GM18520 (cell line): ENCODE measurements around the gene MICB.
"Not testable (repeated sequence)": the region's sequence is repeated elsewhere in the genome, so short reads cannot be mapped to it uniquely, and the experiment has no call there.

Experiments used
- ATAC-seq: cut with Tn5 transposase; IDR thresholded peaks from one replicate; pipeline ENCODE4 v1.9.1; 2021; ENCODE audit not compliant: unreplicated experiment

The MICB gene

GRCh38 chr6:31473780-31474761 is 23.9 kb upstream of the MICB start:
- no peak for ATAC-seq

GRCh38 chr6:31474871-31475286 is 23.1 kb upstream of the MICB start:
- ATAC-seq, result no peak

GRCh38 chr6:31476515-31477139 is 21.3 kb upstream of the MICB start:
- ATAC-seq, result no peak

GRCh38 chr6:31477521-31477920 is 20.4 kb upstream of the MICB start:
- no peak for ATAC-seq

DNA sequence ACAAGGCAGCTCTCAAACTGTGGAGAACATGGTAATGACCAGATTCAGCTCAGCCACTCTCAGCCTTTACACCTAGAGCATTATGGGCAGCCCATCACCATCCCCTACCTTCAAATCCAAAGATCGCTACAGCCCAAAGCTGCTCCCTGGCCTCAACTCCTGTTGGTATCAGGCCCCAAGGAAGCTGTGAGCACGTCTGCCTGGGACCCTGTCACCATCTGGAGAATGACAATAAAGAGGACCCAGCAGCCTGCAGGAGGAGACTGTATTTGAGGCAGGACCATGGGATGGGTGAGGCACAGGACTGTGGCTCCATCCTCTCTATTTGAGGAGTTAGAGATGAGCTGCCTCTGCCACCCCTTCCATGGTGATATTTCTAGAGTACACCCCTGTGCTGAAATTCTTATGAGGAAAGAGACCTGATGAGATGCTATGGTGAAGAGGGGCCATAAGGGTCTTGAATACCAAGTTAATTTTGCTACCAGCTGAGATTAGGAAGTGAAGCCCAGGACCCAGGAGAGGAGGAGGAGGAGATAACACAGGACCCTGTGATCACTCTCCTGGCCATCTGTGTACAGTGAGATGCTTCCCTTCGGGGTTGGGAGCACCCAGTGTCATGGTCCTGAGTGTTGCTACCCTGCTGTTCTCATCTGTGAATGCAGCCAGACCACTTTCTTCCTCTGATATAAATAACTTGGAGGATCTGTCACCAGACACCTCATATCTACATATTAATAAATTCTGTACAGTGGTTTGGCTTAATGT is 19.6 kb upstream of the MICB start:
- ATAC-seq, result no peak

- no peak for ATAC-seq
Measured at GRCh38 chr6:31479151-31479932, 18.6 kb upstream of the MICB start.

DNA sequence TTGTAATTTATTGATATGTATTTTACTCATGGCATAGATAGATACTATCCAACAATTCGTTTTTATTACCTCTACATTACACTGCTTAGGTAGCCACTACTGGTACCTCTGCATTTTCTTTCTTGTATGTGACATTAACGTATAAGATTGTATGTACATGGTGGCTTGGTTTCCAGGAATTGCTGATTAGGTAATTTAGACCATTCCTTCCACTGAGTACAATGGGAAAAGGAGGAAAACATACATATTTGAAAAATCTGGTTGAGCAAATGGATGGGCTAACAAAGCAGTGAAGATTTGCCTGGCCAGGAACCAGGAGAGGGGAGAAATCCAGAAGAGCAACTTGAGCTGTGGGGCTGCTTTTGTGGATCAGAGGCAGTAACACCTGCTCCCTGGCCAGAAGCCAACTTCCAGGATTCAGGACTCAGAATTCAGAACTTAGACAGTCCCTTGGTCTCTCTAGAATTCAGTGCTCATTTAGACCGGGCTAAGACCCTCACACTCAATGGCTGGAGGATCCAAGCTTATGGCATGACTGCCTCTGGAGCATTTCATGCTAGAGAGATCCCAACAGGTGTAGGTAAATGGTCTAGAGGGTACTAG is 17.9 kb upstream of the MICB start:
- no peak for ATAC-seq

- ATAC-seq, result no peak
Measured at GRCh38 chr6:31480574-31480973, 17.4 kb upstream of the MICB start.

DNA sequence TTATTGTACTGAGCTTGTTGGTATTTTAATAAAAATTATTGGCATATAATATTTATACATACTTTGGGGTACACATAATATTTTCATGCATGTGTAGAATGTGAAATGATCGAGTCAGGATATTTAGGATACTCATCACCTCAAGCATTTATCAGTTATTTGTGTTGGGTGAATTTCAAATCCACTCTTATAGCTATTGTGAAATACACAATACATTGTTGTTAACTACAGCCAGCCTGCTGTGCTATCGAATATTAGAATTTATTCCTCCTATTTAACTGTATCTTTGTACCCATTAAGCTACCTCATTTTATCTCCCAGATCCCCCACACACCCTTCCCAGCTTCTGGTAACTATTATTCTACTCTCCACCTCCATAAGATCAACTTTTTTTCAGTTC is 14.6 kb upstream of the MICB start:
- ATAC-seq, result no peak

GRCh38 chr6:31485055-31485454 is 12.9 kb upstream of the MICB start:
- no peak for ATAC-seq

GRCh38 chr6:31486065-31486837 is 11.7 kb upstream of the MICB start:
- not testable (repeated sequence) for ATAC-seq

GRCh38 chr6:31487674-31488073 is 10.3 kb upstream of the MICB start:
- not testable (repeated sequence) for ATAC-seq

- ATAC-seq, result no peak
Measured at GRCh38 chr6:31489086-31489485, 8.9 kb upstream of the MICB start.

DNA sequence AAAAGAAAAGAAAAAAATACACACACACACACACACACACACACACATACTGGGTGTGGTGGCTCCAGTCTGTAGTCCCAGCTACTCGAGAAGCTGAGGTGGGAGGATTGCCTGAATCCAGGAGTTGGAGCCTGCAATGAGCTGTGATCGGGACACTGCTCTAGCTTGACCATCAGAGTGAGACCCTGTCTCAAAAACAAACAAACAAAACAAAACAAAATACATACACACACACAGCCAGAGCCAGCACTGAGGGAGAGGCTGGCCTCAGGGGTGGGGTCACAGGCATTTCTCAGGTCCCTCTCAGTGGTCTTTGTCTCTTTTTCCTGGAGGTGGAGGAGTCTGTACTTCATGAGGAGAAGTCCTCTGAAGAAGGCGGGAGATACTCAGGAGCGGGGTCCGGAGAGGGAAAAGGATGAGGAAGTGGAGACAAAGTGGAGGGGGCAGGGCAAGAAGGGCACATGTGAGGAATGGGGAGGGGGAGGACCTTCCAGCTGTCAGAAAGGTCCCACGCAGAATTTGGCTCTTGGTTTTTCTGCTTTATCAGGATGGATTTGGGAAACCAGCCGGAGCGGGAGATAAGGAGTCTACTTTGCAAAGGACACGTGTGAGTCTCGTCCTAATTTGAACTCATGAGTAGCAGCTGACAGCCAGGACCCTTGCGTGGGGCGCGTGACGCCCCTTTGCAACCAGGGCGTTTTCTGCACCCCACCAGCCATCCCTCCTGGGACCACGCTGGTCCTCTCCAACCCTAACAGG is 7.7 kb upstream of the MICB start:
- no peak for ATAC-seq

DNA sequence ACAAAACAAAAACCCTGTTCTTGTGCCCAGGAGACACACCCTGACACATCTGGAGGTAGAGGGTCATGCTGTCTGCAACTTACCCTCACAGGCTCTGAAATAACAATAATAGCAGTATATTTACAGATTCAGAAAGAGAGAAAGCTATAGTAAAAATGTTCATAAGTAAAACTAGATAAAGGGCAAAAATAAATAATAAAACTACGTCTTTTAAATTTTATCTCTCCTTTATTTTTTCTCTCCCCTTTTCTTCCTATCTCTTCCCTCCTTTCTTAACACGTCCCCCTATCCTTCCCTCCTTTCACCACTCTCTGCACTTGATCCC is 4.4 kb upstream of the MICB start:
- ATAC-seq, result not testable (repeated sequence)

DNA sequence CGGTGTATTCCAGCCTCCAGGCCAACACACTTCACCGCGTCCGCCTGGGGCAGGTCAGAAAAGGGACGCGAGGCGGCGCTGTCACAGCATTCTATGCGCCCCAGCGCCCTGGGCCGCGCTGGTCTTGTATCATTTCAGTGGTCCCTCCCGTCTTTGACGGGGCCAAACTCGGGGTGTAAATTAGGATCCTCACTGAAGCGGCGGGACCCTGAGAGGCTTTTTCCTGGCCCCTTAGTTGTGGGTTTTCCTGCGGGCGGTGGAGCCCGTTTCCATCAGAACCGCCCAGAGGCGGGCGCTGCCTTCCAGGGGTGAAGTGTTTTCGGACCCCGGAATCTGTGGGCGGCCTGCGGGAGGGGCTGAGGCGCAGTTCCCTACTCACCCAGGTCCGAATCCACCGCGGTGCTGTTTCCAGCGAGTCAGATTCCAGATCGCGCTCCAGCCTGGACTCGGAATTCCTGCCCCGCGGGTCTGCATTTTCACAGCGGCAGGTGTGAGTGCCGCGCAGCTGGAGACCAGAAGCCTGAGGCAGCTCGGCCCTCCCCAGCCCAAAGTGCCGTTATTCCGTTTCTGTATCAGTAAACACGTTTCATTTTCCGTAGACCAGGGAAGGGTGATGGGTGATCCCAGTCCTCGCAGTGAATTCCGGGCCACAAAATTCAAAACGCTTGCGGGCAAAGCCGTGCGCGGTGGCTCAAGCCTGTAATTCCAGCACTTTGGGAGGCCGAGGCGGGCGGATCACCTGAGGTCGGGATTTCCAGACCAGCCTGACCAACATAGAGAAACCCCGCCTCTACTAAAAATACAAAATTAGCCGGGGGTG is 3.9 kb upstream of the MICB start:
- peak; percentile 36 for ATAC-seq

DNA sequence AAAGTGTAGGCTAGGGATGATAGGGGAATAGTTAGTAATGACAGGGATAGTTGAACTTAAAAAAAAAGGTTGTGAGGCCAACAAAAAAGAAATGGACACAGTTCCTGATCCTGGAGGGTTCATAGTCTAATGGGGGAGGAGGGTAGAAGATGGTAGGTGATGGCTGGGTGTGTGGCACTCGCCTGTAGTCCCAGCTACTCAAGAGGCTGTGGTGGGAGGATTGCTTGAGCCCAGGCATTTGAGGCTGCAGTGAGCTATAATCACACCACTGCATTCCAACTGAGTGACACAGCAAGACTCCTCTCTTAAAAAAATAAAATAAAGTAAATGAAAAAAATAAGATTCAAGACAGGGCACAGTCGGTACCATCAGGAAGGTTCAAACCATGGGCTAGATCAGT is 2.4 kb upstream of the MICB start:
- no peak for ATAC-seq

GRCh38 chr6:31496826-31497225 is 1.1 kb upstream of the MICB start:
- not testable (repeated sequence) for ATAC-seq
